Karpas-422 (cell line): ENCODE data around the gene ROBO2. TPM values are rescaled to one million over a fixed set of nuclear protein-coding genes. Genes with fewer than 3 reads are reported as not detected.

Source experiments
- DNase-seq: peaks from one replicate; pipeline ENCODE4 v3.0.0-alpha.2; 2015
- H2AFZ ChIP-seq: fragments of 200-600 bp; sonication (generic); 2 replicates; pipeline ENCODE4 v1.6.1; 2014; ENCODE audit warnings: antibody characterized with exemption, low read length, mixed read lengths
- H3K27ac ChIP-seq: fragments of 200-600 bp; sonication (generic); 2 replicates; pipeline ENCODE4 v1.5.1; 2014; ENCODE audit warnings: mild to moderate bottlenecking, low read length, moderate library complexity
- H3K27me3 ChIP-seq: fragments of 200-600 bp; sonication (generic); 2 replicates; pipeline ENCODE4 v1.6.1; 2014; ENCODE audit warnings: low read length, mixed read lengths
- H3K36me3 ChIP-seq: fragments of 200-600 bp; sonication (generic); 2 replicates; pipeline ENCODE4 v1.6.1; 2014; ENCODE audit warnings: low read length, mixed read lengths; ENCODE audit not compliant: insufficient read depth
- H3K4me1 ChIP-seq: fragments of 200-600 bp; sonication (generic); 2 replicates; pipeline ENCODE4 v1.6.1; 2014; ENCODE audit warnings: mild to moderate bottlenecking, low read length, mixed read lengths
- H3K4me2 ChIP-seq: fragments of 200-600 bp; sonication (generic); 2 replicates; pipeline ENCODE4 v1.6.1; 2014; ENCODE audit warnings: low read length, low read depth, mild to moderate bottlenecking; ENCODE audit not compliant: poor library complexity, severe bottlenecking
- H3K4me3 ChIP-seq: fragments of 200-600 bp; sonication (generic); 2 replicates; pipeline ENCODE4 v1.5.1; 2014; ENCODE audit warnings: mild to moderate bottlenecking, antibody characterized with exemption, low read length, mixed read lengths
- H3K79me2 ChIP-seq: fragments of 200-600 bp; sonication (generic); 2 replicates; pipeline ENCODE4 v1.6.1; 2014; ENCODE audit warnings: mild to moderate bottlenecking, low read length, mixed read lengths
- H3K9ac ChIP-seq: fragments of 200-600 bp; sonication (generic); 2 replicates; pipeline ENCODE4 v1.6.0; 2014; ENCODE audit warnings: low read length
- H3K9me2 ChIP-seq: fragments of 200-600 bp; sonication (generic), shearing (Covaris generic); replicated peaks from 2 replicates; pipeline ENCODE4 v1.6.0; 2014; ENCODE audit warnings: mild to moderate bottlenecking, low read length, moderate library complexity; ENCODE audit not compliant: insufficient read depth
- H3K9me3 ChIP-seq: fragments of 300-700, 200-600 bp; sonication (generic); 2 replicates; pipeline ENCODE4 v1.6.1; 2014; ENCODE audit warnings: low read length, mixed read lengths
- H4K20me1 ChIP-seq: fragments of 200-600 bp; sonication (generic); 2 replicates; pipeline ENCODE4 v1.6.1; 2014; ENCODE audit warnings: mild to moderate bottlenecking, antibody characterized with exemption, low read length, low read depth; ENCODE audit not compliant: insufficient read depth
- total RNA-seq: library from RNA; depleted of rRNA; stranded (reverse); fragments of >200 nt; shearing (Covaris generic); gene quantifications from 2 replicates; pipeline ENCODE4 v1.2.3, GENCODE V29; 2014; ENCODE audit warnings: low replicate concordance

ROBO2 gene
- total RNA-seq, 1 experiment from 2014 or later: 262 TPM

DNA sequence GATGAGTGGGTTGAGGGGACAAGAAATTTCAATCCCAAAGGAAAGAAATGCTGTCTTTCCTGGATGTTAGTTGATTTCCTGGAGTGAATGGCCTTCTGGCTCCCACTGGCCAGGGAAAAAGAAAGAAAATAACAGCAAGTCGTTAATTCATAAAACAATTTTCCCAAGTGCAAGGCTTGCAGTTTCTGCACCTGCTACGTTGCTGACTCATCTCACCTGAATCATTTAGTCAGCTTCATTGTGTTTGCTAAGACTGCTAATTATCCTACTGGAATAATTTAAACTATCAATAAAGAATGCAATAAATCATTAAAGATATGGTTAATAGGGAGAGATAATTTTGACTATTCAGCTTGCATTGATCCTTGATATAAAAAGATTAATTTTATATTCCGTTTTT is 387.6 kb downstream of the ROBO2 start:
- Histone ChIP-seq H2AFZ (no peak overlapping the region), H3K4me1 (no peaks in the 10 kb centered on the region), H3K27me3 (no peaks in the 10 kb centered on the region), H3K27ac (no peak overlapping the region), H3K4me3 (no peak overlapping the region), H3K9me3 (no peaks in the 10 kb centered on the region), H3K4me2 (no peak overlapping the region), H3K9me2 (no peaks in the 10 kb centered on the region), H3K9ac (no peak overlapping the region), H3K36me3 (no peaks in the 10 kb centered on the region), H4K20me1 (no peaks in the 10 kb centered on the region), H3K79me2 (no peaks in the 10 kb centered on the region)
- no peak for DNase-seq

DNA sequence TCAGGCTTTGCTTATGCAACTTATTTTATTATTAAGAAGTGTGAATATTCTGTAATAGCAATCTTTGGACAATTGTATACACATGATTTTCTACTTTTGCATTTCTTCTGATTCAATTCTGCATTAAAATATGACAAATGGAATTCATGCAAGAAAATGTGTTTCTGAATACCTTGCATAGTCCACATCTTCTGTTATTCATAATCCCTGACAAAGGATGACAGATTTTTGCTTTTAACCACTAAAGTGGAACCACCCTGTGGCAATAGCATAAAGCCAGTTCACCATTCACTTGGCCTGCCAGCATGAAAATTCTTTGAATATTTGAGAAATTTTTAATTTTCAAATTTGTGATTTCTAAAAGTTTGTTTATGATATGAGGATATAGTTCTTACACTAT is 397.0 kb downstream of the ROBO2 start:
- no peak overlapping the region for H2AFZ ChIP-seq
- no peaks in the 10 kb centered on the region for H3K79me2 ChIP-seq
- no peaks in the 10 kb centered on the region for H3K9me3 ChIP-seq
- no peak overlapping the region for H3K27ac ChIP-seq
- H3K27me3 ChIP-seq: no peaks in the 10 kb centered on the region
- no peaks in the 10 kb centered on the region for H3K4me1 ChIP-seq
- no peaks in the 10 kb centered on the region for H3K36me3 ChIP-seq
- no peak overlapping the region for H3K4me3 ChIP-seq
- H3K9ac ChIP-seq: no peak overlapping the region
- H4K20me1 ChIP-seq: no peaks in the 10 kb centered on the region
- no peak for DNase-seq
- H3K4me2 ChIP-seq: no peak overlapping the region
- no peaks in the 10 kb centered on the region for H3K9me2 ChIP-seq

DNA sequence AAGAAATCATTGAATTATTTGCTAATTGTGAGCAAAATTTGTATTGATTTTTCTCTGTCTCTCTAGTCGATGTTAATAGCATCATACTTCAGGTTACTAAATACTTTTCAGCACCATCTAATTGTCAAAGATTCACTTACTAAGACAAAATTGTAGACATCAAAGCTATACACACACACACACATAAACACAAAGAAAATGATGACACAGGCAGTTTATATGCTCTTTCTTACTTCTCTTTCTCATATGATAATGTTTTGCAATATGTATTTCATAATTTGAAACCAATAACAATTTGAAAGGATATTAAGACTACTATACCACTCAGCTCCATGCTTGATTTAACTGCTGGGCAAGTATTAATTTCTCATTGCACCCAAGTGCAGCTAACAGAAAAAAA is 406.2 kb downstream of the ROBO2 start:
- H3K9me2 ChIP-seq: no peaks in the 10 kb centered on the region
- H2AFZ ChIP-seq: peak overlapping the region; percentile 47; the same call in 1 of the 2 replicates
- H3K4me2 ChIP-seq: no peak overlapping the region
- H3K79me2 ChIP-seq: no peaks in the 10 kb centered on the region
- H3K27me3 ChIP-seq: no peaks in the 10 kb centered on the region
- H3K4me1 ChIP-seq: peaks cover 37% of the 10 kb centered on the region
- H4K20me1 ChIP-seq: no peaks in the 10 kb centered on the region
- no peak overlapping the region for H3K9ac ChIP-seq
- H3K36me3 ChIP-seq: no peaks in the 10 kb centered on the region
- no peaks in the 10 kb centered on the region for H3K9me3 ChIP-seq
- H3K27ac ChIP-seq: 0 out of 2 replicates have a peak overlapping the region, but pooled peaks have one; percentile 37
- H3K4me3 ChIP-seq: no peak overlapping the region
- no peak for DNase-seq

DNA sequence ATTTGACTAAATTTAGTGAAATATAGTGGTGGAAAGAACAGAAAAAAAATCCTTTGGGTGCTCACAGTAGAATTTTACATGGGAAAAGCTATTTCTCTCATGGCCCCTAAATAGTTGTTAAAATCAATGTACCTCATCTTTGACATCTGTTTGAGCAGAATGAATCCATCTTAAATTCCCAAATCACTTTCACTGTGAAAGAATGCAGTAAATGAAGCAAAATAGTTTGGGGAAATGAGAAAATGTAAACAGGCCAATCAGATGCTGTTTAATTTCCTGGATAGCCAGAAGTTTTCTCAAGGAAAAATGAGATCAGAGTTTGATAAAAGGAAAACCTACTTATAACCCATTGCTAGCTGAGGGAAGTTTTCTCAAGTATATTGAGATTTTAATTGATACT is 406.9 kb downstream of the ROBO2 start:
- no peaks in the 10 kb centered on the region for H3K79me2 ChIP-seq
- no peaks in the 10 kb centered on the region for H4K20me1 ChIP-seq
- no peak overlapping the region for H3K4me3 ChIP-seq
- no peaks in the 10 kb centered on the region for H3K9me2 ChIP-seq
- H2AFZ ChIP-seq: no peak overlapping the region
- no peak overlapping the region for H3K27ac ChIP-seq
- no peaks in the 10 kb centered on the region for H3K36me3 ChIP-seq
- peaks cover 37% of the 10 kb centered on the region for H3K4me1 ChIP-seq
- H3K9ac ChIP-seq: no peak overlapping the region
- H3K9me3 ChIP-seq: no peaks in the 10 kb centered on the region
- no peak overlapping the region for H3K4me2 ChIP-seq
- H3K27me3 ChIP-seq: no peaks in the 10 kb centered on the region
- DNase-seq: no peak

DNA sequence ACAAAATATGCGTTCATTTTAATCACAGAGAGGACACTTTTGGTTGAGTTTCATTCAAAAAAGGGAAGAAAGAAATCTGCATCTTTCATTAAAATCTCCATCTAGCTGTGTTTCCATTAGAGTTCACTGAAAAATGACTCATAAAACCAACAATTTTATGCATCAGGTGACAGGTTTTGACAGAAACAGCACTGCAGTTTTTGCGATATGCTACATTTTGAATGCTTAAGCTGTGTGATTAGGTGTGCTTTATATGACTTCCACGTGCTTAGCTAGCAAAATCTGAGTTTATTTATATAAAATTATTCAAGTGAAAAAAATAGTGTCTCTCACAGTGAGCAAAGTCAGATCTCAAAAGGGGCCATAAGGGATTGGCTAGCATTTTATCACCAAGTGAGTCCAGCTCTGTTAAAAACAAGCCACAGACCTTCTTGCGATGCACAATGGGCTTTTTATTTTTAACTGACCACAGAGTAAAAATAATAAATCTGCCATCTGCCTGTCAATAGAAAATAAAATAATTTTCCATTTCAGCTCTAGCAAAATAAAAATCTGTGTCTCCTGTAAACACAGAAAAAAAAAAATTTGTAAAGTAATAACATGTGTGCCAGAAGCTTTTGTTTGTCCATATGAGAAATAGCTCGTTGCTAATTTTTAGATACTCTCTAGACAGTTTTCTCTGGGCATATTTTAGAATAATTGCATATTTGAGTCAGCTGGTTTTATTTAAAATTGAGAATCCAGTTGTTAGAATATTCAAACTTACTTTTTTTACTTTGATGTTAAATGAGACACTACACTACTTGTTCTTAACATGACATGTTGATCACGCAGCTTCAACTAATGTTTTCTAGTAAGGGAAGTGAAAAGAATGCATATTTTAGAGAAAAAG is 409.8 kb downstream of the ROBO2 start:
- H3K79me2 ChIP-seq: no peaks in the 10 kb centered on the region
- no peaks in the 10 kb centered on the region for H4K20me1 ChIP-seq
- H3K4me1 ChIP-seq: peaks cover 34% of the 10 kb centered on the region
- H3K27ac ChIP-seq: peak overlapping the region; percentile 91
- DNase-seq: peak; percentile 91
- 0 out of 2 replicates have a peak overlapping the region, but pooled peaks have one; percentile 2 for H3K4me3 ChIP-seq
- H3K36me3 ChIP-seq: no peaks in the 10 kb centered on the region
- H3K4me2 ChIP-seq: peak overlapping the region; percentile 52
- no peaks in the 10 kb centered on the region for H3K9me3 ChIP-seq
- no peaks in the 10 kb centered on the region for H3K9me2 ChIP-seq
- H3K27me3 ChIP-seq: no peaks in the 10 kb centered on the region
- peak overlapping the region; percentile 77 for H2AFZ ChIP-seq
- H3K9ac ChIP-seq: peak overlapping the region; percentile 46

DNA sequence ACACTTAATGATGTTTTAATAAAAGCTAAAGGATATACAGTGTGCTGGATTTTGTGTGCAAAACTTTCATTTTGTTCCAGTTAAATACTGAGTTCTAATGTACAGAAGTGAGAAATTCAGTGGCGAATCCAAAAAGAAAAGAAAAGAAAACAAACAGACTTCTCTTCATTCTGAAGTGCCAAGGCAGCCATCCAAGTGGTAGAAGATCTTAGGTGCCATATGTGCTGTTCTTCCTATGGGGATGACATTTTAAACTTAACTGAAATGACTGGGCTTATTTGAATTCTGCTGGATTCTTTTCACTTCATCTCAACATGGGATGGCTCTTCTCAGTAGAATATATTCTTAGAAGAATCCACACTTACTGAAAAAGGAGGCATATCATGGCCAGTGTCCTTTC is 416.5 kb downstream of the ROBO2 start:
- H3K79me2 ChIP-seq: no peaks in the 10 kb centered on the region
- H3K4me3 ChIP-seq: no peak overlapping the region
- no peaks in the 10 kb centered on the region for H3K9me2 ChIP-seq
- H3K36me3 ChIP-seq: no peaks in the 10 kb centered on the region
- no peak overlapping the region for H3K9ac ChIP-seq
- no peaks in the 10 kb centered on the region for H3K27me3 ChIP-seq
- H2AFZ ChIP-seq: peak overlapping the region; percentile 57
- 0 out of 2 replicates have a peak overlapping the region, but pooled peaks have one; percentile 10 for H3K27ac ChIP-seq
- H3K4me1 ChIP-seq: peaks cover 8% of the 10 kb centered on the region; the same call in 1 of the 2 replicates
- H3K4me2 ChIP-seq: no peak overlapping the region
- no peaks in the 10 kb centered on the region for H3K9me3 ChIP-seq
- no peaks in the 10 kb centered on the region for H4K20me1 ChIP-seq
- DNase-seq: no peak

DNA sequence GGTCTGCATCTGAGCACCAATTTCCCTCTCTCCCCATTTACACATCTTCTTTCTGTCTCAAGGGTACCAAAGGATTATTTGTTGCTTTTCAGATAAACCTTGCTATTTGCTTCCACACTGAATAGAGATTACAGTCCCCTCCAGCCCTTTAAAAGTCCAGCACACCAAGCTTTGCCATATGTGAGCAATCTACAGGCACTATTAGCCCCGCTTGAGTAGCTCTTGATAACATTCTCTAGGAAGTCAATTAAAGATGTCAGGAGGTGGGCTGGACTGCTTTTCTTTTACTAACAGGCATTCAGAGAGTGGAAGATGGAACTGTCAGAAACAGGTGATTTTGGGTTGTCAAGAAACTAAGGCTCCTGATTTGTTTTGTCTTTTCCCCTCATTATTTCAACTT is 417.0 kb downstream of the ROBO2 start:
- Histone ChIP-seq H3K4me3 (no peak overlapping the region), H3K79me2 (no peaks in the 10 kb centered on the region)

DNA sequence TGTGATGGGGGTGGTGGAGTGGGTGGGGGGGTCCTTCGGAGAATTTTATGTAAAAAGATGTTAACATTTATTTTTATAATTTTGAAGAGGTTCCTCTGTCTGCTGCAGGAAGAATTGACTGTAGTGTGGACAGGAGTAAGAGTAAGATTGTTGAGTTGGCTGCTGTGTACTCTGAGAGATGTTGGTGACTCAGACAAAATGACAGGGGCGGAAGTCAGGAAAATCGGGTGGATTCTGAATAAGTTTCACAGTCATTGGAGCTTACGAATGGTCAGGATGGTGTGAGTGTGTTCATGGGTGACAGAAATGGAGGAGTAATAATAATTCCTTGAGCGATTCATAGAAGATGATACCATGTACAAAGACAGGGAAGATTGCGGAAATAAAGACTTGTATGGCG is 420.0 kb downstream of the ROBO2 start:
- Histone ChIP-seq H3K4me2 (no peak overlapping the region), H3K79me2 (no peaks in the 10 kb centered on the region), H3K36me3 (no peaks in the 10 kb centered on the region), H3K9me2 (no peaks in the 10 kb centered on the region), H2AFZ (0 out of 2 replicates have a peak overlapping the region, but pooled peaks have one; percentile 32), H3K27ac (no peak overlapping the region), H3K9ac (no peak overlapping the region), H3K27me3 (no peaks in the 10 kb centered on the region), H3K4me3 (no peak overlapping the region), H3K4me1 (peaks cover 8% of the 10 kb centered on the region; the same call in 1 of the 2 replicates), H3K9me3 (no peaks in the 10 kb centered on the region), H4K20me1 (no peaks in the 10 kb centered on the region)
- no peak for DNase-seq

More for the DNA sequence above, 417.0 kb downstream of the ROBO2 start:
- Histone ChIP-seq H3K27me3 (no peaks in the 10 kb centered on the region), H3K27ac (0 out of 2 replicates have a peak overlapping the region, but pooled peaks have one; percentile 10), H2AFZ (peak overlapping the region; percentile 57), H3K9me3 (no peaks in the 10 kb centered on the region), H3K36me3 (no peaks in the 10 kb centered on the region), H3K9ac (no peak overlapping the region), H3K9me2 (no peaks in the 10 kb centered on the region), H3K4me1 (peaks cover 8% of the 10 kb centered on the region; the same call in 1 of the 2 replicates), H3K4me2 (no peak overlapping the region), H4K20me1 (no peaks in the 10 kb centered on the region)
- DNase-seq: no peak
